ENCODE results near the gene REC114. TPM values are rescaled to one million over a fixed set of nuclear protein-coding genes. Genes with fewer than 3 reads are reported as not detected.
"Not testable (repeated sequence)": the region's sequence is repeated elsewhere in the genome, so short reads cannot be mapped to it uniquely, and the experiment has no call there.

The REC114 gene
- total and polyA plus RNA-seq, 9 of the 15 experiments (the other 6 are each of a cell fraction or from before 2014, with no cell fraction given) = 0.07 to 0.24 TPM; not detected in 7

GRCh38 chr15:73431329-73431728, 11.6 kb upstream of the REC114 start:
- POLR2A ChIA-PET = interaction anchor here (1.0 kb wide), 1 partner anchor 9 kb away, joined by 3 read pairs; no protein-coding TSS in a partner anchor
- H3K79me2 ChIP-seq (ENCODE audit: control insufficient read depth, insufficient read depth, low read length); H2AFZ ChIP-seq (ENCODE audit: low read depth, low read length); H3K27ac ChIP-seq (ENCODE audit: extremely low read depth, low read depth, low read length); H3K36me3 ChIP-seq (ENCODE audit: control insufficient read depth, insufficient read depth, low read length); in situ Hi-C loops (cut with MboI); ATAC-seq; H3K9me1 ChIP-seq (ENCODE audit: control insufficient read depth, insufficient read depth, low read length); H3K9ac ChIP-seq (ENCODE audit: insufficient read depth in 1 of 2, low read depth in 2 of 2, low read length in 2 of 2); CTCF ChIA-PET (ENCODE audit: low intra/inter-chr PET ratio); FAIRE-seq; H3K4me1 ChIP-seq (replicated peaks in 1 of 2; ENCODE audit: control insufficient read depth in 2 of 2, insufficient read depth in 2 of 2, low read length in 2 of 2); H3K9me3 ChIP-seq (replicated peaks; ENCODE audit: control insufficient read depth, insufficient read depth, low read depth, low read length); BruUV-seq (replicated peaks); H3K4me2 ChIP-seq (ENCODE audit: insufficient read depth, low read length); DNase-seq (ENCODE audit: extremely low read depth in 1 of 4, low spot score in 3 of 4); H4K20me1 ChIP-seq (replicated peaks; ENCODE audit: control insufficient read depth, insufficient read depth, low read length); H3K4me3 ChIP-seq; intact Hi-C loops (cut with micrococcal nuclease): not testable (repeated sequence)
- TF ChIP-seq, protein P1, sequence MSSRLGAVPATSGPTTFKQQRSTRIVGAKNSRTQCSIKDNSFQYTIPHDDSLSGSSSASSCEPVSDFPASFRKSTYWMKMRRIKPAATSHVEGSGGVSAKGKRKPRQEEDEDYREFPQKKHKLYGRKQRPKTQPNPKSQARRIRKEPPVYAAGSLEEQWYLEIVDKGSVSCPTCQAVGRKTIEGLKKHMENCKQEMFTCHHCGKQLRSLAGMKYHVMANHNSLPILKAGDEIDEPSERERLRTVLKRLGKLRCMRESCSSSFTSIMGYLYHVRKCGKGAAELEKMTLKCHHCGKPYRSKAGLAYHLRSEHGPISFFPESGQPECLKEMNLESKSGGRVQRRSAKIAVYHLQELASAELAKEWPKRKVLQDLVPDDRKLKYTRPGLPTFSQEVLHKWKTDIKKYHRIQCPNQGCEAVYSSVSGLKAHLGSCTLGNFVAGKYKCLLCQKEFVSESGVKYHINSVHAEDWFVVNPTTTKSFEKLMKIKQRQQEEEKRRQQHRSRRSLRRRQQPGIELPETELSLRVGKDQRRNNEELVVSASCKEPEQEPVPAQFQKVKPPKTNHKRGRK (tag; IDR thresholded peaks at IDR 0.05) = peak; percentile 73
- H3K27me3 ChIP-seq (ENCODE audit: control insufficient read depth in 2 of 2, insufficient read depth in 2 of 2, low read length in 2 of 2) = peaks cover 23 to 25% of the 10 kb centered on the region in 2 experiments
- 5% methylated on average over 7 of the region's 7 CpGs for WGBS (ENCODE audit: insufficient coverage, low coverage, missing lambda C conversion rate)

DNA sequence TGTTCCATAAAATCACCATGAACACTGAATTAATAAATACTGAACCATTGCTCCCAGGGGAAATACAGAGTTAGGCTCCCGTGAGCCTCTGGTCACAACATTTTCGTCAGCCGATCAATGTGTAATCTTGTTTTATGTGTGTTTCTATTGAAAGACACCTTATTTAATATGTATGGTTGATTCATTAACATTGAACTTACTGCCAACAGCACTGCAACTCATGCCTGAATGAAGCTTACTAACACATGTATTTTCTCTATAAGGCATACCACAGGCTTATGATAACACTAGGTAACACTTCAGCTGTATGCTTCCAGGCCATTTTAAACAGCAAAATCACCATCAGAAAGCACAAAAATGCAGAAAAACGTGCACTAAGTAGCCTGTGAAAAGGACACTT, 9.1 kb upstream of the REC114 start:
- H3K36me3 ChIP-seq (ENCODE audit: control insufficient read depth, insufficient read depth, low read length) = no peaks in the 10 kb centered on the region
- no peak overlapping the region for H3K9ac ChIP-seq (ENCODE audit: insufficient read depth in 1 of 2, low read depth in 2 of 2, low read length in 2 of 2)
- WGBS (ENCODE audit: insufficient coverage, low coverage, missing lambda C conversion rate) = 9% methylated on average over 4 of the region's 4 CpGs
- POLR2A ChIA-PET = no interaction called here
- intact Hi-C loops (cut with micrococcal nuclease) (no loop called here), in situ Hi-C loops (cut with MboI) (no loop called here)
- no peak overlapping the region for H2AFZ ChIP-seq (ENCODE audit: low read depth, low read length)
- DNase-seq (ENCODE audit: extremely low read depth in 1 of 4, low spot score in 3 of 4) (no peak), ATAC-seq (no peak), FAIRE-seq (no peak)
- H3K27me3 ChIP-seq (ENCODE audit: control insufficient read depth in 2 of 2, insufficient read depth in 2 of 2, low read length in 2 of 2) = peaks cover 29 to 38% of the 10 kb centered on the region in 2 experiments
- CTCF ChIA-PET (ENCODE audit: low intra/inter-chr PET ratio) = no interaction called here
- no peaks in the 10 kb centered on the region for H3K9me3 ChIP-seq (replicated peaks; ENCODE audit: control insufficient read depth, insufficient read depth, low read depth, low read length)
- no peak overlapping the region for H3K27ac ChIP-seq (ENCODE audit: extremely low read depth, low read depth, low read length)
- H3K9me1 ChIP-seq (ENCODE audit: control insufficient read depth, insufficient read depth, low read length) = no peaks in the 10 kb centered on the region
- H3K79me2 ChIP-seq (ENCODE audit: control insufficient read depth, insufficient read depth, low read length) = no peaks in the 10 kb centered on the region
- H3K4me1 ChIP-seq (replicated peaks in 1 of 2; ENCODE audit: control insufficient read depth in 2 of 2, insufficient read depth in 2 of 2, low read length in 2 of 2) = no peaks in the 10 kb centered on the region
- no TSS peak for BruUV-seq (replicated peaks)
- H3K4me3 ChIP-seq = no peak overlapping the region
- H3K4me2 ChIP-seq (ENCODE audit: insufficient read depth, low read length) = no peak overlapping the region
- no peaks in the 10 kb centered on the region; the same call in 1 of the 2 replicates for H4K20me1 ChIP-seq (replicated peaks; ENCODE audit: control insufficient read depth, insufficient read depth, low read length)
- TF ChIP-seq HDAC2 (IDR thresholded peaks at IDR 0.05) = no peak
- TF ChIP-seq ZSCAN32 (CRISPR knock-in tag; IDR thresholded peaks at IDR 0.05) = no peak
- TF ChIP-seq ARNT (IDR thresholded peaks at IDR 0.05) = no peak
- no peak for TF ChIP-seq FOXP4 (CRISPR knock-in tag; IDR thresholded peaks at IDR 0.05; ENCODE audit: borderline replicate concordance)
- TF ChIP-seq RUNX1 (IDR thresholded peaks at IDR 0.05; ENCODE audit: low read depth) = no peak
- TF ChIP-seq ZNF436 (CRISPR knock-in tag; IDR thresholded peaks at IDR 0.05) = no peak
- TF ChIP-seq IRF2 (CRISPR knock-in tag; IDR thresholded peaks at IDR 0.05) = no peak
- no peak for TF ChIP-seq E2F4 (CRISPR knock-in tag; IDR thresholded peaks at IDR 0.05; ENCODE audit: low read depth)

Data from K562 (cell line).